NCI-H748 (cell line): Measurements from ENCODE around the gene HOXB3.

Experiments used
- DNase-seq: peaks from one replicate; lab custom pipeline; 2025; ENCODE audit not compliant: unreplicated experiment; lab: John Stamatoyannopoulos, UW

The HOXB3 gene

DNA sequence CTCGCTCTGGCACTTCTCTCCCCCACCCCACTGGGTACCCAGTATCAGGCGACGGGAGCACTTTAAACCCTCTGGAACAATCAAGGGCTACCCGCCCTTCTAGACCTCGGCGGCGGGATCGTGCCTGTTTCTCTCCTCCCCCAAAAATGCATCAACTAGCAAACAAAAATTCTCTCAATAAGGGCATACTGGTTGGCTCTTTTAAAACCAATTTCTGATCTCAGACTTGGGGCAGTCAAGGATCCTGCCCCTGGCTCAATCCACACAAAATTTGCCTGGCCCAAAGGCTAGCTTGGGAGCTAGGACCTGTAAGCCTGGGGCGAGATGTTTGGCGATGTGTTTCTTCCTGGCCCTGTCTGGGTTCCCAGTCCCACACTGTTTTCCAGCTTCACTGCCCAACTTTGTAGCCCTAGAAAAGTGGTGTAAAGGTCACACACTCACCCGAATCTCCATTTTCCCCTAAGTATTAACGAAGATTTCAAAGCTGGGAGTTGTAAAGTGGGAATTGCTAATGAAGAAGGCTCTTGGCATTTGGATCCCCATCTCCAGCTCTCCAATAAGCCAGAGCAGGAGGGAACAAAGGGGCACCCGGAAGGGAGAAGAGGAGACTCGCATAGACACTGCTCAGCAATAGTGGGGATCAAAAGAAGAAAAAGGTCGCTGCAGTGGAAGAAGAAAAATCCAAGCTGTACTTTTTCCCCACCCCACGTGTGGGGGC lies 30.8 kb downstream of the HOXB3 start:
- no peak for DNase-seq

DNA sequence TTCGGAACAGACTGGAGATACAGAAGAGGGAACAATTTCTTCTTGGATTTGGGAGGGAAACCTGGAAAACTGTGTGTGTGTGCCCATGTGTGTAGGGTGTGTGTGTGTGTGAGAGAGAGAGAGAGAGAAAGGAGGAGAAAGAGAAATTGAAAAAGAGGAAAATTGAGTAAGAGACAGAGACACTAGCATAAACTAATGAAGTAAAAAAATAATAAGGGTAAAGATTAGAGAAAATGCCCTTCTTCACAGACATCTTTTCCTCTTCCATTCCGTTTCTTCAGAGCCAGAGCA lies 31.3 kb downstream of the HOXB3 start:
- DNase-seq, result no peak

DNA sequence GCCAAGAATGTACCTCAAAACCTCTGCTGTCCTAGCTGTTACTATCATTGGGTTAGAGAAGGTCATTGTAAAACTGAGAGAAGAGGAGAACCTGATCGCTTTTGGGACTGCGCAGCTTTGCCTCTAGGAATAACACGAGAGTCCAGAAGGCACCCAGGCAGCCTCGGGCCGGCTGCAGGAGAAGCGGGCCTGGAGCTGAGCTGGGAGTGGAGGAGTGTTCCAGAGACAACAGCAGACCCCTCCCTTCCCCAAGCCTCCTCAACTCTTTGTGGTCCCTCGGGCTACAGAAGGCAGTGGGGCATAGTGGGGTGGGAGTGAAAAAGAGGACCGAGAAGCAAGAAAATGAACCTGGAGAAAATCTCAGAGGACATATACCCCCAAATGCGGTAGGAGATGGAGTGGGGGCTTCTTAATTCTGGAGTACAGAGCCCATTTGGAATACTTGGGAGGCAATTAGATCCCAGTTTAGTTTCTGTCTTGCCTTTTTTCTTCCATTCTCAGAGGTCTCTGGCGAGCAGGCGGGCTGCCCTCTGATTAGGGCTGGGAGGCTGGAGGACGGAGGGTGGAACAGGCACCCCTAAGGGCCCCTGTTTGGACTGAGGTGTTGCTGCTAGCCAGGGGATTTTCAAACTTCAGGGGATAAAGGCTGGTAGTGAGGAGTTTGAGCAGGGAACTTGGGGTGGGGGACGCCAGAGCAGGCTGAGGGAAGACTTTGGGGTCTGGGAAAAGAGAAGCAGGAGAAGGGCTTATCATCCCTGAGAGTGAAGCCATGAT lies 31.8 kb downstream of the HOXB3 start:
- no peak for DNase-seq

DNA sequence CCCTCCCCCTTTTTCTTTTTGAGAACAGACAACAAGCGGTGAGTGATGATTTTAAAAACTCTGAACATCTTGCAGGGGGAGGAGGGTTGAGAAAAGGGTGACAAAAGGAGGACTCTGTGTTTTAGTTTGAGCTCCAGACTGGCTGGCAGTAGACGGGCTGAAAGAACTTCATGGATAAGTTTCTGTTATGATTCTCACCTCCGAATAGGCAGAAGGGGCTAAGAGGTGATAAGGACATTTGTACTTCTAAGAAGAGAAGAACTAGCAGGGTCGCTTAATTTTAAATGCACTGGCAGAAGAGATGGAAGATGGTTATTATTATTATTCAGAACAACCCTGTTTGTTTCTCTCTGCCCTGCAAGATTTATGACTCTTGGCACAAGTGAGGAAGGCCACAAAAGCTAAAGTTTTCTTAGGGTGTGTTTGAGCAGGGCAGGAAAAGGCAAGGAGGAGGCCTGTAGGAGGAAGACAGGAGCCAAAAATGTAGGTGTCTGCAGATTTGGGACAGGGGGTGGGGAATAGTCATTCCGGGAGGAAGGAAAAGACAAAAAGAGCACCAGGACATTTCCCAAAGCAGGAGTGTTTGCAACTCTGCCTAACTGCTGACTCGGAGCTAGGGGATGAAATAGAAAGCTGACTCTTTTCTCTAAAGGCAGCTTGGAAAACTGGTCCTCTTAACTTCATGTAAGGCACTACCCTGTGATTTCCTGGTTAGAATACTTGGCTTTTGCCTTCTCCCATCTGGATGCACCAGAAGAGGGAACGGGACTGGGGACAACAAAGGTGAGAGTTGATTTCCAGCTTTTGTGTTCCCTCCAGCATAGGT lies 33.3 kb downstream of the HOXB3 start:
- no peak for DNase-seq

- DNase-seq, result no peak
These were observed 33.8 kb downstream of the HOXB3 start for GRCh38 chr17:48556229-48556575.

GRCh38 chr17:48555258-48556228 lies 34.5 kb downstream of the HOXB3 start:
- peak; percentile 82 for DNase-seq

DNA sequence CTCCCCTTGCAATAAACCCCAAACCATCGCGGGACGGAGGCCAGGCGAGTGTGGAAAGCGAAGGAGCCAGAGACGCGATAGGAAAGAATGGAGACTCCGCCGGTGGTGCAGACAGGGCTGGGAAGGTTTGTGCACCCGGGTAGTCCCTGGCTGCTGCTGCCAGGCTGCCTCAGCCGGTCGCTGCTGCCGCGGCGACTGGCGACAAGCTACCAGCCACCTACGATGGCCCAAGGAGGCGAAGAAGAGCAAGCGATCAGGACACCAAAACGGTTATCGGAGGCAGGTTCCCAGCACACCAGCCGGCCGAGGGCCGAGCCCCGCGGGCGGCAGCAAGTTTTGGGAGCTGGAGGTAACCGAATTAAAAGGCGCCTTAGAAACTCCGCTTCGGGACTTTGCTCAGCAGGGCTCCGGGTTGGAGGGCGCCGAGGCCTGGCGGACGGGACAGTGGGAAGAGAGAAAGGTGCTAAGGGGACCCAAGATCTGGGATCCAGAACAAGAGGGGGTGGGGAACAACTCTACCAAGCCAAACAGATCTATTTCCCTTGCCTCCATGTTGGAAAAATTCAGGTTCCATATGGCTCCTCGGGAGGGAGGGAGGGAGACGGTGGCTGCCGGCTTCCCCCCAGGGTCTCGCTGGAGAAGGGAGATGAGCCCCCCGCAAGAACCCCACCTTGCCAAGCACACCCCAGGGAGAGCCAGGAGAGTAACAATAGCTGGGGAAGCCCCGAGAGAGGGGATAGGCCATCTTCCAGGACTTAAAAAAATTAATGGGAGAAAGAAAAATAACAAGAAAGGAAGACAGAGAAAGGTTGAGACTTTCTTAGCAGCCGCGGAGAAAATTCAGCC lies 35.4 kb downstream of the HOXB3 start:
- peak; percentile 69 for DNase-seq

DNA sequence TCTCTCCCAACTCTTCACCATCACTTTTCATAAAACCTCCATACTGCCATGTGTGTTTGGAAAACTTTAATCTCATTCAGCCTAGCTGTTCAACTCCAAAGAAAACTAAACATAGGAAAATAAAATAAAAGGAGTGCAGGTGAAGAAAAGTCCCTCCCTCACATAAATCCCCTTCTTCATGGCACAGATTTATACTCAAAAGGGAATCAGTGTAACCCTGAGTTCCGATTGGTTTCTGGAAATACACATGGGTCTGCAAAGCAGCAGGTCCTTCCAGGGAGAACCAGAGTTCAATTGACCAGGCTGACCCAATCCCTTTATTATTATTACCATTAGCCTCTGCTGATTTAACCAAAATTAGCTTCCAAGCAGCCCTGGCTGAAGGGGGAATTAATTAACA lies 36.2 kb downstream of the HOXB3 start:
- no peak for DNase-seq

DNA sequence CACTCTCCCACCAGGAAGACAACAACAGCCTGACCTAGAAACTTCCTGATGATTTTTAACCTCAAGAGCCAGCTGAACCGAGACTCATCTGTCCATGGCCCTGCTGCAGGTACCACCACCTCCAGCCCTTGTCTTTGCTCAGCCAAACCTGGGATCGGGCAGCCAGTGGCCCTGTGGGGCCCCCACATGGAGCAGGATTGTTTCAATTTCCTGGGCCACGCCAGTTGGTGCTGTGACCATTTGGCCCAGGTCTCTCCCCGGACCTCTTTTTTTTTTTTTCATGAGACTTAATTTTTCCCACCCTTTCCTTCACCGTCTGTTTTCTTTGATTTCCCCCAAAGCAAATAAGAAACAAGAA lies 36.9 kb downstream of the HOXB3 start:
- no peak for DNase-seq

DNA sequence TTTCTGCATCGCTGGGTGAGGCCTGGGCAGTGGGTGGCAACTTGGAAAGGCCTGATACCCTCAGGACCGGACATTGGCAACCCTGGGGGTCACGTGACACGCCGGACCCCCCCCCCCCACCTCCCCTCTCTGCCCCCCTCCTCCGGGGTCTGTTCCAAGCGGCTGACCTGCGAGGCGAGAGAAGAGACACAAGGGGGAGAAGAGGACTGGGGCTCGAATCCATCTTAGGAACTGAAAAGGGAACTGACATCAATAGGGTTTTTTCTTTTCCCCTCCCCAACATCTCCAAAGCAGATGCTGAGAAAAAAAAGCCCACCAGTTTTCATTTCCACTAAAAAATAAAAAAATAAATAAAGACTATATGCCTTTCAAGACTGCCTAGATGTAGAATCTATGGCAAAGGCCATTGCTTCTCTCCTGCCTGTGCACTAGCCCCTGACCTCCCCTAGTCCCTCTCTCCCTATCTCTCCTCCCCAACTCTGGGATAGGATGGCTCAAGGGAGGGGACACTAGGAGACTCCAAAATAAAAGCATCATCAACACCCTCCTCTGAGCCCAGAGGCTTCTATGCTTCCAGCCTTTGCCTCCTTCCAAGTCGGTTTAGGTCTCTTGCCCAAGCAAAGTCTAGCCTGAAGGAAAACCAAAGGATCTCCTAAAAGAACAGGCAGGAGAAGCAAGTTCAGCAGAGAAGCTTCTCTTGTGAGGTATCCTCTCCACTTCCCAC lies 37.4 kb downstream of the HOXB3 start:
- no peak for DNase-seq

DNA sequence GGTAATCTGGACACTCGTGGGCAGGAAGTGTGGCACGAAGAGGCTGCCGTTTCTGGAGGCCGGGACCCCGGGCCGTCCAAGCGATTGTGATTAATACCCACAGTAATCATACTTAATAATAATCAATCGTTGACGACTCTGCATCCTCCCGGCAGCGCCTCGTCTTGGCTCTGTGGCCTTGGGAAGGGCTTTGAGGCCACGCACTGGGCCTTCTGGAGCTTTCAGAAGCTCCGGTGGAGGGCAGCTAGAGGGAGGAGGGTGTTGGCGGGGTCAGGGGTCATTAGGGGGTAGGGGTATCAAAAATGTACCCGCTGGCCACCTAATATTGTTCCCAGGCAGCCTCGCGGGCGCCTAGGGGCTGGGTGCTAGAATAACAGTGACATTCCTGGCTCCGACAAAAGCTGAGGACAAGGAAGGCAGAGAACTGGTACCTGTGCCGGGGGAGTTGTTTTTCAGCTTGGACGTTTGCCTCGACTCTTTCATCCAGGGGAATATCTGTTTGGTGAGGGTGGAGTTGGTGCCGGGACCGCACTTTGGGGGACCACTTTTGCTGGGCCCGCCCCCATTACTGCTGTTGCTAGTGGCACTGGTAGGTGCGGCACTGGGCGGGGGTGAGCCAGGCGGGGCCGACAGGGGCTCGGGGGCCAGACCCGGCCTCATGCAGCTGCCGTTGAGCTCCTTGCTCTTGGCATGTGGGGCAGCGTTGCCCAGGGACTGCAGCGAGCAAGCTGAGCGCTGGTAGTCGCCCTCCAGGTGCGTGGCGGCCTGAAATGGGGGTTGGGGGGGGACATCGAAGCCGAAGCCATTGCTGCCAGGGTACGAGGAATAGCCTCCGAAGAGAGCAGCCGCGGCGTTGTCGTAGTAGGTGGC lies 38.2 kb downstream of the HOXB3 start:
- no peak for DNase-seq

DNA sequence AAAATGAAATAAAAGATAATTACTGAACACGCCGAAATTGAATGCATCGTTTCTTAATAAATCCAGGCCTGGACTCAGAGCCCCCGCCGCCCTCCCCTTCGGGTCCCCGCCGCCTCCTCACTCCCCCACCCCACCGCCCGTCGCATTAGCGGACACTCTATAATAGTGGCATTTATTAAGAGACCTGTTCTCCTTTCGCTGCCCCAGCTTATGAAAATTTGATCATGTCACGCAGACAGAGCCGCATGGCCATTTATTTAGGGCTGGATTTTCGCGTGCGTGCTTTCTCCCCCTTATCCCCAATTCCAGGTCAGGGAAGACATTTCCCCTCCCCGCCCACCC lies 38.9 kb downstream of the HOXB3 start:
- DNase-seq, result peak; percentile 57

- DNase-seq, result peak; percentile 57
These were observed 39.4 kb downstream of the HOXB3 start for GRCh38 chr17:48550502-48551213.

- no peak for DNase-seq
These were observed 40.0 kb downstream of the HOXB3 start for GRCh38 chr17:48549914-48550501.

- DNase-seq, result no peak
These were observed 40.8 kb downstream of the HOXB3 start for GRCh38 chr17:48549281-48549630.

GRCh38 chr17:48548523-48549280 lies 41.3 kb downstream of the HOXB3 start:
- DNase-seq, result no peak
